Endothelial cell (in vitro differentiated cells): ENCODE results near the gene ZNF765. TPM values are rescaled to one million over a fixed set of nuclear protein-coding genes. Genes with fewer than 3 reads are reported as not detected.
A peak's percentile ranks its signal among the peaks of the same experiment; 100 is the strongest.
"Not testable (repeated sequence)": the region's sequence is repeated elsewhere in the genome, so short reads cannot be mapped to it uniquely, and the experiment has no call there.

Experiments
- DNase-seq: peaks from one replicate; pipeline ENCODE4 v3.0.0; 2021; ENCODE audit warnings: low spot score
- H3K27ac Mint-ChIP-seq: one replicate; pipeline ENCODE4 v1.8.0; 2021; ENCODE audit warnings: mixed read lengths, inconsistent platforms; ENCODE audit not compliant: unreplicated experiment
- H3K27me3 Mint-ChIP-seq: one replicate; pipeline ENCODE4 v1.8.0; 2021; ENCODE audit warnings: mild to moderate bottlenecking, moderate library complexity, mixed read lengths, inconsistent platforms; ENCODE audit not compliant: unreplicated experiment
- H3K36me3 Mint-ChIP-seq: one replicate; pipeline ENCODE4 v1.8.0; 2021; ENCODE audit warnings: mild to moderate bottlenecking, low read depth, mixed read lengths, inconsistent platforms; ENCODE audit not compliant: unreplicated experiment
- H3K4me1 Mint-ChIP-seq: one replicate; pipeline ENCODE4 v1.8.0; 2021; ENCODE audit warnings: mild to moderate bottlenecking, mixed read lengths, inconsistent platforms; ENCODE audit not compliant: unreplicated experiment
- H3K4me3 Mint-ChIP-seq: one replicate; pipeline ENCODE4 v1.8.0; 2021; ENCODE audit warnings: mild to moderate bottlenecking, mixed read lengths, inconsistent platforms; ENCODE audit not compliant: unreplicated experiment
- H3K9me3 Mint-ChIP-seq: one replicate; pipeline ENCODE4 v1.8.0; 2021; ENCODE audit warnings: mixed read lengths, inconsistent platforms; ENCODE audit not compliant: unreplicated experiment
- total RNA-seq: library from RNA; stranded (reverse); fragmentation: NEBNext Ultra II Directional; extraction: Animal tissue kit (Norgen Biotek cat#: 25700); gene quantifications from one replicate; pipeline ENCODE4 v1.2.1, GENCODE V29; 2021; ENCODE audit not compliant: unreplicated experiment
- TF ChIP-seq, protein P1 (sequence below): fragments of 200-600 bp; sonication (generic); IDR thresholded peaks from one replicate; pipeline ENCODE4 v1.5.0; 2021; ENCODE audit warnings: antibody characterized with exemption; ENCODE audit not compliant: unreplicated experiment

Gene ZNF765
- total RNA-seq, 1 donor from 2014 or later: 17.8 TPM

DNA sequence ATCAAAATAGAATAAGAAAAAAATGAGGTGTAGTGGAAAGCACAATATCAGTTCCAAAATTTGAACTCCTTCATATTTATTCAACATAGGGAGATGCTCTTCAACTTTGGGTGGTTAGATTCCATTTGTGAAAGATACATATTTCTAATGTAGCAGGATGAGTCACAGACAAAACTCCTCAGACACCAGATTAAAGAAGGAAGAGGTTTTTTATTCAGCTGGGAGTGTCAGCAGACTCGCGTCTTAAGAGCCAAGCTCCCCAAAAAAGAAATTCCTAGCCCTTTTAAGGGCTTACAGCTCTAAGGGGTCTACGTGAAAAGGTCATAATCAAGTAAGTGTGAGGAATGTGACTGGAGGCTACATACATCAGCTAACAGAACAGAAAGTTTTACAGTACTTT, 6.8 kb upstream of the ZNF765 start:
- H3K4me1 Mint-ChIP-seq: no peaks in the 10 kb centered on the region
- DNase-seq: no peak
- TF ChIP-seq, protein P1, sequence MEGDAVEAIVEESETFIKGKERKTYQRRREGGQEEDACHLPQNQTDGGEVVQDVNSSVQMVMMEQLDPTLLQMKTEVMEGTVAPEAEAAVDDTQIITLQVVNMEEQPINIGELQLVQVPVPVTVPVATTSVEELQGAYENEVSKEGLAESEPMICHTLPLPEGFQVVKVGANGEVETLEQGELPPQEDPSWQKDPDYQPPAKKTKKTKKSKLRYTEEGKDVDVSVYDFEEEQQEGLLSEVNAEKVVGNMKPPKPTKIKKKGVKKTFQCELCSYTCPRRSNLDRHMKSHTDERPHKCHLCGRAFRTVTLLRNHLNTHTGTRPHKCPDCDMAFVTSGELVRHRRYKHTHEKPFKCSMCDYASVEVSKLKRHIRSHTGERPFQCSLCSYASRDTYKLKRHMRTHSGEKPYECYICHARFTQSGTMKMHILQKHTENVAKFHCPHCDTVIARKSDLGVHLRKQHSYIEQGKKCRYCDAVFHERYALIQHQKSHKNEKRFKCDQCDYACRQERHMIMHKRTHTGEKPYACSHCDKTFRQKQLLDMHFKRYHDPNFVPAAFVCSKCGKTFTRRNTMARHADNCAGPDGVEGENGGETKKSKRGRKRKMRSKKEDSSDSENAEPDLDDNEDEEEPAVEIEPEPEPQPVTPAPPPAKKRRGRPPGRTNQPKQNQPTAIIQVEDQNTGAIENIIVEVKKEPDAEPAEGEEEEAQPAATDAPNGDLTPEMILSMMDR: no peak
- H3K27ac Mint-ChIP-seq: no peak overlapping the region
- peaks cover 1% of the 10 kb centered on the region for H3K9me3 Mint-ChIP-seq
- peaks cover 26% of the 10 kb centered on the region for H3K36me3 Mint-ChIP-seq
- peaks cover 2% of the 10 kb centered on the region for H3K27me3 Mint-ChIP-seq
- no peak overlapping the region for H3K4me3 Mint-ChIP-seq

DNA sequence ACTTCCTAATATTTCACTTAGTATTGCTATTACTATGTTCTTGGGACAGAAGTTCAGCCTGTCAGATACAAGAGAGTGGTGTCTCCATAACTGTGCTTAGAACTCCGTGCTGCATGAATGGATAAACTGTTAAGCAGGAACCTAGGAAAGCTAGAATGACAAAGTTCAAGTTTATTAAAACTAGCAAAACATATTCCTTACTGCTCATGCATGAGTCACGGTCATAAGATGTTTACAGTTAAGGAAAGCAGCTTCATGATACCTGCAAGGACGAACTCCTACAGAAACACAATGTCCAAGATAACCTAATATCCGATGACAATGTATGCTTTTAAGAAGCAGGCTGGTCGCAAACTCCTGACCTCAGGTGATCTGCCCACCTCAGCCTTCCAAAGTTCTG, 6.0 kb upstream of the ZNF765 start:
- H3K4me1 Mint-ChIP-seq: peaks cover 2% of the 10 kb centered on the region
- no peaks in the 10 kb centered on the region for H3K9me3 Mint-ChIP-seq
- TF ChIP-seq, protein P1: no peak
- peaks cover 23% of the 10 kb centered on the region for H3K36me3 Mint-ChIP-seq
- no peak for DNase-seq
- H3K4me3 Mint-ChIP-seq: no peak overlapping the region
- H3K27me3 Mint-ChIP-seq: peaks cover 4% of the 10 kb centered on the region
- H3K27ac Mint-ChIP-seq: no peak overlapping the region

DNA sequence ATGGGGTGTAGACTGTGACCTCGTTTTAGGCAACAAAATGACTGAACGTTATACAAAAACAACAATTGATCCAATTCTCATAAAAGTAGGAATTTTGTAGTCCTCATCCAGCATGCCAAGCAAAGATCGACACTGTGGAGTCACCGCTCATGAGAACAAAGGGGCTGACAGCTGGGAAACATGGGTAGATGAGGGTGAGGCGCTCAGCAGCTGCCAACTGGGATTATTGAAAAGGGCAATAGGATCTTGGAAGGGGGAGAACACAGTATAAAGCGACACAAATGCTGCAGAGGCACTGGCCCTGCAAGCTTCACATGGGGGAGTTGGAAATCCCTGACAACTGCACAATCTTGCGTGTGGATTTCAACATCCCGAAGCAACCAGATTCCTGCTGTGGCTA, 5.4 kb upstream of the ZNF765 start:
- H3K36me3 Mint-ChIP-seq: peaks cover 22% of the 10 kb centered on the region
- H3K27me3 Mint-ChIP-seq: peaks cover 5% of the 10 kb centered on the region
- peaks cover 2% of the 10 kb centered on the region for H3K4me1 Mint-ChIP-seq
- H3K9me3 Mint-ChIP-seq: no peaks in the 10 kb centered on the region
- H3K27ac Mint-ChIP-seq: no peak overlapping the region
- DNase-seq: no peak
- TF ChIP-seq, protein P1: no peak
- no peak overlapping the region for H3K4me3 Mint-ChIP-seq

DNA sequence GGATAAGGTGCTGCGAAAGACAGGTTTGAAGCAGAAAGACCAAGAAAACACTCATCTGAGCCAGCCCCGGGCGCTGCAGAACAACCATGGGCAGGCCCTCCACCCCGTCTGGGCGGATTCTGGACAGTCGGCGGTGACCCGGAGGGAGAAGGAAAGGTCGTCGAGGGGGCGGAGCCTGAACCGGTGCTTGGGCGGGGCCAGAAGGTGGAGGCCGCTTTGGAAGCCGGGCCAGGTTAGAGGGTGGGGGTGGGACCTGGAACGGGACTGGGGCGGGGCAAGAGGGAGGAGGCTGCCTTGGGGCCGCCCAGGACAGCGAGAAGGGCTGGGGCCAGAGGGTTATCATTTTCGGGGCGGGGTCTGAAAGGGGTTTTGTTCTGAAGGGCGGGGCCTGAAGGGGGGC, 5.0 kb upstream of the ZNF765 start:
- Mint-ChIP-seq H3K27ac (no peak overlapping the region), H3K36me3 (peaks cover 19% of the 10 kb centered on the region), H3K4me1 (peaks cover 2% of the 10 kb centered on the region), H3K27me3 (peaks cover 6% of the 10 kb centered on the region), H3K4me3 (no peak overlapping the region), H3K9me3 (no peaks in the 10 kb centered on the region)
- DNase-seq: no peak
- TF ChIP-seq, protein P1: no peak

DNA sequence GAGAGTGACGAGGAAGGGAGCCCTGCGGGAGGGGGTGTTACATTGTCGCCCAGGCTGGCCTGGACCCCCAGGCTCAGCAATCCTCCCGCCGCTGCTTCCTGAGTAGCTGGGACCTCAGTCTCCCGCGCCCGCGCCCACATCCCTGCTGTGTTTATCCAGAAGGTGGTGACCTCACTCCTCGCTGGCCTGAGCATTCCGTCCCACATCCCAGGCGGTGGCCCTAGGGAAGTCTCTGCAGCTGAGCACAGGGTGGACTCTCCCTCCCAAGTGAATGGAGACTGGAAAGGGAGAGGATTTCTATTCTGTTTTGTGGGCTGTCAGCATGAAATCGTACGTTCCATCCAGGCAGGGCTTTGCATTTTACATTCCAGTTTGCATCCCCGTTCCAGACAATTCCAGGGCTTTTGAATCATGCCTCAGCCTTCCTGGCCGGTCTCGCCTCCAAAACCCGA, 401 bp upstream of the ZNF765 start:
- Mint-ChIP-seq H3K9me3 (no peaks in the 10 kb centered on the region), H3K27ac (peak overlapping the region; percentile 91), H3K27me3 (peaks cover 10% of the 10 kb centered on the region), H3K4me1 (peaks cover 9% of the 10 kb centered on the region), H3K36me3 (peaks cover 15% of the 10 kb centered on the region), H3K4me3 (peak overlapping the region; percentile 93)
- peak; percentile 49 for DNase-seq
- TF ChIP-seq, protein P1: no peak

DNA sequence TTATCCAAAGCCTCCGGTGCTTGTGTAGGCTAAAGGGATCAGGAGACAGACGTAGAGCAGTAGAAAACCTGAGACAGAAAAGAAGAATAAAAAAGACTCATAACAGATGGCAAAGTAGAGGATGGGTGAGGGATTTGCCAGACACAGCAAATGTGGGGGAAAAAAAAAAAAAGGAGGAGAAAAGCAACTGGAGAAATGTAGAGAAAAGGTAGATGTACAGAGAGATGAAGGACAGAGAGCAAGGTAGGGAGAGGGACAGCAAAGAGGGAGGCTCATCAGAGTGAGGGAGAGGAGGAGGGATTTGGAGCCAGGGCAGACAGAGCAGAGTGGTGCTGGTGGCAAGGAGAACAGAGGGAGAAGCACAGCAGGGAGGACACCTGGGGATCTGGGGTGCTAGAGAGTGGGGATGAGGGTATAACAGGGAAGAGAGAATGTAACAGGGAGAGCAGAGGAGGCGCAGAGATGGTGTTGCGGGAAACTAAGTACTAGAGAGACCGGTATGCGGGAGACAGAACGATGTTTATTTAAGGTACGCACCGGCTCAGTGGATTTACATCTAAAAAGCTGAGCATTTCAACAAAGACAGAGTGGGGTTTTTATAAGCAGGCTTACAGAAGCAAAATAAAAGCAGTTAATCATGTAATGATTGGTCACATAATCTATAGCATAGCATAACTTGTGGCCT, 1.0 kb downstream of the ZNF765 start:
- H3K27ac Mint-ChIP-seq, DNase-seq: not testable (repeated sequence)
- peak overlapping the region; percentile 93 for H3K4me3 Mint-ChIP-seq

More for the DNA sequence above, 1.0 kb downstream of the ZNF765 start:
- peaks cover 17% of the 10 kb centered on the region for H3K36me3 Mint-ChIP-seq
- H3K27me3 Mint-ChIP-seq: peaks cover 10% of the 10 kb centered on the region
- not testable (repeated sequence) for H3K9me3 Mint-ChIP-seq
- peaks cover 15% of the 10 kb centered on the region for H3K4me1 Mint-ChIP-seq
